Fibroblast of mammary gland (primary cell): Measurements from ENCODE around the gene DNAJC10.
"Not testable (repeated sequence)": the region's sequence is repeated elsewhere in the genome, so short reads cannot be mapped to it uniquely, and the experiment has no call there.

Source experiments
- DNase-seq: peaks from one replicate; pipeline ENCODE4 v3.0.0-alpha.2; 2010; ENCODE audit warnings: low read depth
- H3K4me3 ChIP-seq: 2 replicates; pipeline ENCODE4 v1.5.1; 2011; ENCODE audit warnings: low read depth, mild to moderate bottlenecking, low read length, moderate library complexity; ENCODE audit not compliant: control insufficient read depth
- TF ChIP-seq, protein P1 (sequence below): conservative IDR thresholded peaks from 2 replicates; pipeline ENCODE4 v1.5.1; 2011; ENCODE audit warnings: low read depth, low read length, inconsistent platforms; ENCODE audit not compliant: control insufficient read depth, insufficient read depth

DNAJC10 gene

GRCh38 chr2:182732736-182733135, 16.7 kb downstream of the DNAJC10 start:
- no peak for DNase-seq
- H3K4me3 ChIP-seq: no peak overlapping the region
- TF ChIP-seq, protein P1, sequence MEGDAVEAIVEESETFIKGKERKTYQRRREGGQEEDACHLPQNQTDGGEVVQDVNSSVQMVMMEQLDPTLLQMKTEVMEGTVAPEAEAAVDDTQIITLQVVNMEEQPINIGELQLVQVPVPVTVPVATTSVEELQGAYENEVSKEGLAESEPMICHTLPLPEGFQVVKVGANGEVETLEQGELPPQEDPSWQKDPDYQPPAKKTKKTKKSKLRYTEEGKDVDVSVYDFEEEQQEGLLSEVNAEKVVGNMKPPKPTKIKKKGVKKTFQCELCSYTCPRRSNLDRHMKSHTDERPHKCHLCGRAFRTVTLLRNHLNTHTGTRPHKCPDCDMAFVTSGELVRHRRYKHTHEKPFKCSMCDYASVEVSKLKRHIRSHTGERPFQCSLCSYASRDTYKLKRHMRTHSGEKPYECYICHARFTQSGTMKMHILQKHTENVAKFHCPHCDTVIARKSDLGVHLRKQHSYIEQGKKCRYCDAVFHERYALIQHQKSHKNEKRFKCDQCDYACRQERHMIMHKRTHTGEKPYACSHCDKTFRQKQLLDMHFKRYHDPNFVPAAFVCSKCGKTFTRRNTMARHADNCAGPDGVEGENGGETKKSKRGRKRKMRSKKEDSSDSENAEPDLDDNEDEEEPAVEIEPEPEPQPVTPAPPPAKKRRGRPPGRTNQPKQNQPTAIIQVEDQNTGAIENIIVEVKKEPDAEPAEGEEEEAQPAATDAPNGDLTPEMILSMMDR: no peak

- H3K4me3 ChIP-seq: no peak overlapping the region
- no peak for DNase-seq
- TF ChIP-seq, protein P1: no peak
Measured at GRCh38 chr2:182733572-182733971, 17.5 kb downstream of the DNAJC10 start.

DNA sequence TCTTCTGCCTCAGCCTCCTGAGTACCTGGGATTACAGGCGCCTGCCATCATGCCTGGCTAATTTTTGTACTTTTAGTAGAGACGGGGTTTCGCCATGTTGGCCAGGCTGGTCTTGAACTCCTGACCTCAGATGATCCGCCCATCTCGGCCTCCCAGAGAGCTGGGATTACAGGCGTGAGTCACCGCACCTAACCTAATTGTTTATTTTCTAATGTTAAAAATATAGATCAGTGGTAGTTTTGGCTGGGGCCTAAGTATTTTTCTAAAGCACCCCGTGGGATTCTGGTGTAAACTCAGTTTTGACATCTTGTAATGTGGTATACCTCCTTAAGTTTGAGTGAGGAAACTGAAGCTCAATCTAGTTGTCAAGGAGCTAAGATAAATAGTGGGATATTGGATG, 20.8 kb downstream of the DNAJC10 start:
- DNase-seq, H3K4me3 ChIP-seq: not testable (repeated sequence)

DNA sequence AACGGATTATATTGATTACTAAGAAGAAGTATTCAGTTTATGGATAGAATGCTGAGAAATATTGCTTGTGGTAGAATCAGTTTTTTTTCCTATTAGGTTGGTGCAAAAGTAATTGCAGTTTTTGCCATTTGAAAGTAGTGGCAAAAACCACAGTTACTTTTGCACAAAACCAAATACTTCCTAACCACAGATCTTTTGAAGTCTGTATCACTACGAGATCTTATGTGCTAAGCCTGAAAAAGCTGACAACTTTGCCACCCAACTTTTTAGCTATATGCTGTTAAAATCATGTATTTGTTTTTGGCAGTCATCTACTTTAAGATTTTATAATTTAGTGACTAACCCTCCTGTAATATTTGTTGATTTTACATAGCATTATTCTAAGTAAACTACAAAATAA, 24.6 kb downstream of the DNAJC10 start:
- no peak overlapping the region for H3K4me3 ChIP-seq
- no peak for DNase-seq
- TF ChIP-seq, protein P1: no peak

GRCh38 chr2:182741620-182742019, 25.6 kb downstream of the DNAJC10 start:
- TF ChIP-seq, protein P1: no peak
- H3K4me3 ChIP-seq: no peak overlapping the region
- DNase-seq: no peak

DNA sequence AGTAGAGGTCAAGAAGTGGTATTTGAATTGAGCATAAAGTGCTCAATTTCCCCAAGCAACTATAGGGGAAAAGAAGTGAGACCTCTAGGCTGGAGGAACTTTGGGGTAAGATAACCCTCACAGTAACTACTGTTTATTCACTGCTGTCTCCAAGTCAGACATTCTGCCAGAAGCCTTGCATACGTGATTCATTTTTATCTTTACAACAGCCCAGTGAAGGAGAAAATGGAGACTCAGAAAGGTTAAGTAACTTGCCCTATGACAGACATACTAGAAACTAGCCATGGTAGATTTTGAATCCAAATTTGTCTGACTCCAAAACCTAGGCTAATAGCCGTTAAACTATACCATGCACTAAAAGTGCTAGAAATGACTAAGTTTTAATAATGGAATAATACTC, 28.4 kb downstream of the DNAJC10 start:
- peak; percentile 23 for DNase-seq
- H3K4me3 ChIP-seq: no peak overlapping the region
- TF ChIP-seq, protein P1: no peak

DNA sequence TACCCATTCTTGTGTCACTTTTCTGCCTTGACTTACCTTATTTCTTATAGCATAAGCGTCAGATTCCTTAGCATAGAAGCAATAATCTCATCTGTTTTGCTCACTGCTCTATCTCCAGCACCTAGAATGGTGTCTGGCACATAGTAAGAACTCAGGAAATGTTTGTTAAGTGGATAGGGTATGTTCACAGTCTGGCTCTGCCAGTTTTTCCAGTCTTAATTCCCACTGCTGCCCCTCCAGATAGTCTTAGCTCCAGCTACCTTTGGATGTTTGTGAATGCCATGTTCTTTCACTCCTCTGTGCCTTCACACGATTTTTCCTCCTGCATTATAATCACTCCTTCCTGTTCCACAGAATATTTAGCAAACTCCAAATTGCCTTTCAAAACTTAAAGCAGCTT, 29.0 kb downstream of the DNAJC10 start:
- TF ChIP-seq, protein P1: no peak
- no peak for DNase-seq
- no peak overlapping the region for H3K4me3 ChIP-seq

GRCh38 chr2:182745894-182746293, 29.8 kb downstream of the DNAJC10 start:
- H3K4me3 ChIP-seq, DNase-seq: not testable (repeated sequence)
